HCT116 (cell line): ENCODE measurements around the gene SYNE3. TPM values are rescaled to one million over a fixed set of nuclear protein-coding genes. Genes with fewer than 3 reads are reported as not detected.

Experiments
- ATAC-seq: fragments of 200-7000 bp; cut with Tn5 transposase; 2 replicates; pipeline ENCODE4 v1.9.1; 2020; ENCODE audit warnings: mild to moderate bottlenecking, moderate library complexity
- BruUV-seq: library from RNA; stranded (reverse); fragments of 400-500 nt; replicated peaks from 2 replicates; lab custom pipeline; 2021; lab: Mats Ljungman, UMichigan
- CTCF ChIA-PET: fragments of 300-600 bp; sonication (Branson Sonifier 250); formaldehyde crosslinking; loops from one replicate; lab custom pipeline; 2021; ENCODE audit warnings: antibody characterized with exemption; lab: Charles Lee
- POLR2A ChIA-PET: fragments of 300-600, 350-600 bp; sonication (Branson Sonifier 250); formaldehyde crosslinking; loops from one replicate; lab custom pipeline; 2021; ENCODE audit warnings: antibody characterized with exemption; lab: Charles Lee
- RAD21 ChIA-PET, 2 experiments: fragments of 300-600 bp; sonication (Branson Sonifier 250); formaldehyde crosslinking; loops; one replicate each; lab custom pipeline; 2023; ENCODE audit warnings: low total read pairs in 2 of 2; ENCODE audit not compliant: uncharacterized antibody in 2 of 2, unreplicated experiment in 2 of 2, low non-redundant PET in 1 of 2; lab: Charles Lee
- DNase-seq: peaks from one replicate; pipeline ENCODE4 v3.0.0-alpha.2; 2010; ENCODE audit warnings: low read depth, low spot score
- H2AFZ ChIP-seq: fragments of 200-600 bp; shearing (Covaris generic), sonication (generic); 2 replicates; pipeline ENCODE4 v1.6.1; 2017; ENCODE audit warnings: low read depth, mixed run types, mixed read lengths, antibody characterized with exemption, low read length; ENCODE audit not compliant: poor library complexity, severe bottlenecking
- H3K27ac ChIP-seq: 2 replicates; pipeline ENCODE4 v1.5.1; 2012; ENCODE audit warnings: low read depth, low read length
- H3K27me3 ChIP-seq: fragments of 200-600 bp; sonication (generic); 2 replicates; pipeline ENCODE4 v1.6.1; 2016; ENCODE audit warnings: mixed run types, low read length, mixed read lengths; ENCODE audit not compliant: insufficient read depth
- H3K36me3 ChIP-seq, 2 experiments: fragments of 200-500 bp in 1 of 2; fragments of 200-600 bp in 1 of 2; sonication (Bioruptor generic) in 1 of 2; sonication (generic) in 1 of 2; 2 replicates each; pipeline versions ENCODE4 v1.5.1 to v1.6.1; 2014 to 2016; ENCODE audit warnings: low read length in 2 of 2, inconsistent platforms in 1 of 2, mixed read lengths in 1 of 2, mixed run types in 1 of 2; ENCODE audit not compliant: insufficient read depth in 2 of 2, control insufficient read depth in 1 of 2
- H3K4me1 ChIP-seq, 2 experiments: fragments of 200-600 bp in 1 of 2; sonication (generic) in 1 of 2; 2 replicates each; pipeline versions ENCODE4 v1.5.1 to v1.6.1; 2012 to 2017; ENCODE audit warnings: low read length in 2 of 2, inconsistent platforms in 1 of 2, mild to moderate bottlenecking in 1 of 2, mixed read lengths in 1 of 2, mixed run types in 1 of 2, moderate library complexity in 1 of 2; ENCODE audit not compliant: insufficient read depth in 2 of 2, control insufficient read depth in 1 of 2
- H3K4me2 ChIP-seq: fragments of 200-600 bp; sonication (generic); 2 replicates; pipeline ENCODE4 v1.6.1; 2017; ENCODE audit warnings: mixed run types, low read length, mixed read lengths
- H3K4me3 ChIP-seq, 2 experiments: fragments of 200-600 bp in 1 of 2; sonication (generic) in 1 of 2; replicated peaks in 1 of 2; 2 replicates each; pipeline ENCODE4 v1.5.1; 2011 to 2016; ENCODE audit warnings: low read length in 2 of 2, control low read depth in 1 of 2, low read depth in 1 of 2, mild to moderate bottlenecking in 1 of 2, mixed read lengths in 1 of 2, mixed run types in 1 of 2
- H3K79me2 ChIP-seq: fragments of 200-600 bp; sonication (generic); 2 replicates; pipeline ENCODE4 v1.6.1; 2017; ENCODE audit warnings: mild to moderate bottlenecking, mixed run types, low read length, moderate library complexity, mixed read lengths; ENCODE audit not compliant: insufficient read depth
- H3K9ac ChIP-seq: fragments of 200-600 bp; sonication (generic); 2 replicates; pipeline ENCODE4 v1.6.1; 2016; ENCODE audit warnings: low read length, mixed read lengths
- H3K9me2 ChIP-seq: fragments of 200-600 bp; sonication (generic), shearing (Covaris generic); 2 replicates; pipeline ENCODE4 v1.6.1; 2017; ENCODE audit warnings: mixed run types, mild to moderate bottlenecking, moderate library complexity; ENCODE audit not compliant: insufficient read depth
- H3K9me3 ChIP-seq, 2 experiments: fragments of 200-500 bp in 1 of 2; fragments of 200-600 bp in 1 of 2; sonication (Bioruptor generic) in 1 of 2; sonication (generic) in 1 of 2; 2 replicates each; pipeline ENCODE4 v1.6.1; 2014 to 2017; ENCODE audit warnings: low read length in 2 of 2, mixed read lengths in 2 of 2, inconsistent platforms in 1 of 2, low read depth in 1 of 2, mild to moderate bottlenecking in 1 of 2, mixed run types in 1 of 2, moderate library complexity in 1 of 2; ENCODE audit not compliant: control insufficient read depth in 1 of 2, insufficient read depth in 1 of 2
- H4K20me1 ChIP-seq: fragments of 200-600 bp; sonication (generic), shearing (Covaris generic); 2 replicates; pipeline ENCODE4 v1.6.1; 2017; ENCODE audit warnings: mixed run types, mild to moderate bottlenecking, moderate library complexity; ENCODE audit not compliant: insufficient read depth
- CBX3 ChIP-seq: IDR thresholded peaks from 2 replicates; pipeline ENCODE4 v1.6.1; 2012; ENCODE audit warnings: low read depth
- CEBPB ChIP-seq: IDR thresholded peaks from 2 replicates; pipeline ENCODE4 v1.6.1; 2012; ENCODE audit warnings: low read depth
- EZH2 ChIP-seq: fragments of 200-600 bp; sonication (generic); IDR thresholded peaks from 2 replicates; pipeline ENCODE4 v1.6.1; 2017; ENCODE audit warnings: antibody characterized with exemption, mixed run types
- POLR2A ChIP-seq: IDR thresholded peaks from 2 replicates; pipeline ENCODE4 v1.7.0; 2011; ENCODE audit warnings: borderline replicate concordance; ENCODE audit not compliant: insufficient read depth, insufficient read length; ENCODE audit errors: extremely low read depth
- POLR2AphosphoS5 ChIP-seq: IDR thresholded peaks from 2 replicates; pipeline ENCODE4 v1.6.1; 2011; ENCODE audit warnings: mild to moderate bottlenecking, low read depth, low read length, moderate library complexity
- RAD21 ChIP-seq: IDR thresholded peaks from 2 replicates; pipeline ENCODE4 v1.6.1; 2012; ENCODE audit warnings: low read depth, mild to moderate bottlenecking
- SP1 ChIP-seq: IDR thresholded peaks from 2 replicates; pipeline ENCODE4 v1.6.1; 2012; ENCODE audit warnings: low read depth
- ZBTB33 ChIP-seq: IDR thresholded peaks from 2 replicates; pipeline ENCODE4 v1.6.1; 2011; ENCODE audit warnings: mild to moderate bottlenecking, low read length, moderate library complexity; ENCODE audit not compliant: insufficient replicate concordance; ENCODE audit errors: extremely low read depth
- ZNF274 ChIP-seq: fragments of 200-500 bp; sonication (Bioruptor generic); IDR thresholded peaks from 2 replicates; pipeline ENCODE4 v1.6.1; 2014; ENCODE audit warnings: mild to moderate bottlenecking, low read depth, low read length, inconsistent platforms
- intact Hi-C: fragments of 100-400 bp; cut with micrococcal nuclease; formaldehyde crosslinking; loops from 2 replicates; pipeline ENCODE4 v1.10.0; 2022
- total RNA-seq: library from RNA; stranded (reverse); gene quantifications from one replicate; pipeline ENCODE4 v1.2.1, GENCODE V29; 2021; ENCODE audit not compliant: unreplicated experiment

Gene SYNE3
- total RNA-seq, 1 experiment from 2014 or later: 3.6 TPM

GRCh38 chr14:95480887-95481226, 35.6 kb downstream of the SYNE3 start:
- H4K20me1 ChIP-seq: no peaks in the 10 kb centered on the region
- no peak for DNase-seq
- no peaks in the 10 kb centered on the region for H3K36me3 ChIP-seq
- no peak for TF ChIP-seq ZNF274
- no peak for TF ChIP-seq ZBTB33
- no peak for TF ChIP-seq SP1
- TF ChIP-seq RAD21: no peak
- no peak for TF ChIP-seq CEBPB
- no peak for TF ChIP-seq EZH2
- TF ChIP-seq CBX3: no peak
- no peak for TF ChIP-seq POLR2A
- no peak for TF ChIP-seq POLR2AphosphoS5
- ChIA-PET RAD21 (no interaction called here), POLR2A (no interaction called here), CTCF (no interaction called here)
- H3K4me1 ChIP-seq: peaks cover 20 to 58% of the 10 kb centered on the region in 2 experiments
- H3K4me3 ChIP-seq: no peak overlapping the region
- no peak overlapping the region for H2AFZ ChIP-seq
- intact Hi-C loops: no loop called here
- ATAC-seq: no peak
- no peak overlapping the region for H3K9ac ChIP-seq
- H3K79me2 ChIP-seq: no peaks in the 10 kb centered on the region
- no peak overlapping the region for H3K4me2 ChIP-seq
- no peaks in the 10 kb centered on the region for H3K27me3 ChIP-seq
- no TSS peak for BruUV-seq
- no peak overlapping the region for H3K27ac ChIP-seq
- no peaks in the 10 kb centered on the region for H3K9me3 ChIP-seq
- no peaks in the 10 kb centered on the region for H3K9me2 ChIP-seq
